GM19099 (cell line): Measurements from ENCODE around the gene TUBA3D.
"Not testable (repeated sequence)": the region's sequence is repeated elsewhere in the genome, so short reads cannot be mapped to it uniquely, and the experiment has no call there.

ENCODE experiments used
- POLR2A ChIP-seq: IDR thresholded peaks from 3 replicates; pipeline ENCODE4 v1.6.1; 2011; ENCODE audit warnings: low read depth; ENCODE audit not compliant: insufficient read length; ENCODE audit errors: extremely low read depth

TUBA3D gene

GRCh38 chr2:131521961-131522781 lies 46.3 kb downstream of the TUBA3D start:
- no peak for TF ChIP-seq POLR2A

DNA sequence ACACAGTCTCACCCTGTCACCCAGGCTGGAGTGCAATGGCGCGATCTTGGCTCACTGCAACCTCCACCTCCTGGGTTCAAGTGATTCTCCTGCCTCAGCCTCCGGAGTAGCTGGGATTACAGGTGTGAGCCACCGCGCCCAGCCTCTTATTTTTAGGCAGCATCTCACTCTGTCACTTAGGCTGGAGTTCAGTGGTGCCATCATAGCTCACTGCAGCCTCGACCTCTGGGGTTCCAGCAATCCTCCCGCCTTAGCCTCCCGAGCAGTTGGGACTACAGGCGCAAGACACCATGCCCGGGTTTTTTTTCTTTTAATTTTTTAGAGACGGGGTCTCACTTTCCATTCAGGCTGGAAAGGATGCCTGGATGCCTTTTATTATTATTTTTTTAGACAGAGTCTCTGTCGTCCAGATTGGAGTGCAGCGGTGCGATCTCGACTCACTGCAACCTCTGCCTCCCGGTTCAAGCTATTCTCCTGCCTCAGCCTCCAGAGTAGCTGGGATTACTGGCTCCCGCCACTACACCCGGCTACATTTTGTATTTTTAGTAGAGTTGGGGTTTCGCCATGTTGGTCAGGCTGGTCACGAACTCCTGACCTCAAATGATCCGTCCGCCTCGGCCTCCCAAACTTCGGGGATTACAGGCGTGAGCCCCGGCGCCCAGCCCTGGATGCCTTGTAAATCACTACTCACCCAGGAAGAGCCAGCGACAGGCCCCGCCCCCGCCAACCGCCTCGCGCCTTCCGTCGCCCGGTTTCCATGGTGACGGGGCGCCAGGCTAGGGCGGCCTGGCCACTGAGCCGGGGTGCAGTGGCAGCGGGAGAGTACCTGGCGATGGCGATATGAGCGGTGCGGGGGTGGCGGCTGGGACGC lies 51.4 kb downstream of the TUBA3D start, which contains the start of gene CCDC74A:
CCDC74A (plus strand) TSS at position 758 of the 871 bp plus-strand sequence; CDS start at position 841, 83 bp downstream.
- not testable (repeated sequence) for TF ChIP-seq POLR2A
